DMS79 treated with DMSO at 0.1 percent for 48 hours (cell line): ENCODE measurements around the gene CHPF.

Experiments used
- DNase-seq: peaks from one replicate; lab custom pipeline; 2025; lab: John Stamatoyannopoulos, UW

The CHPF gene

GRCh38 chr2:219531639-219532377 lies 11.8 kb downstream of the CHPF start:
- peak; percentile 46 for DNase-seq

- DNase-seq = peak; percentile 66
Measured at GRCh38 chr2:219530048-219530963, 13.3 kb downstream of the CHPF start.

DNA sequence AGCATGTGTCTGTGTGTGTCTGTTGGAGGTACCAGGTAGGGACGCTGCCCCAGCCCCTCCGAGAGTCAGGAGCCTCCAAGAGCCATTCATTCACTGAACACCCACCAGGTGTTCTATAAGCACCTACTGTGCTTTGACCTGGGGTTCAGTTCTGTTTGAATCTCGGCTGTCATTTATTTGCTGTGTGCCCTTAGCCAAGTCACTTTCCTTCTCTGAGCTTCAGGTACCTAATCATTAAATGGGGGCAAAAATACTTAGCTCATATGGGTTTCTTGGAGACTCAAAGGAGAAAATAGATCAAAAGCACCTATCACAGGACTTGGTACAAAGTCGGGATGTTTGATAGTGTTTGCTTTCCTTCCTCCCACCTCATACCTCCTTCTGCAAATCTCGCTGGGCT lies 16.1 kb downstream of the CHPF start:
- no peak for DNase-seq

DNA sequence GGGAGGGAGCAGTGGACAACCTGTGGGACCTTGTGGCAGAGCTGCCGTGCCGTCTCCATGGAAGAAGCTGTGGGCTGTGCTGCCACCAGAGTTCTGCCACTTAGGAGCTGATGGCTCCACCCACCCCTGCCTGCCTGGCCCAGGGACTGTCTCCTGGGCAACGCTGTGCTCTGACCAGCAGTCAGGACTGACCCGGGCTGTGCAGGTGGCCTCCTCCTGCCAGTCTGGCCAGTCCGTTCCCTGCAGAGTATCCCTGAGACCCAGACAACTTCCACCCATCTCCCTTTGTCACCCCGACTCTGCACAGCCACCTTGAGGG lies 16.6 kb downstream of the CHPF start:
- peak; percentile 27 for DNase-seq

DNA sequence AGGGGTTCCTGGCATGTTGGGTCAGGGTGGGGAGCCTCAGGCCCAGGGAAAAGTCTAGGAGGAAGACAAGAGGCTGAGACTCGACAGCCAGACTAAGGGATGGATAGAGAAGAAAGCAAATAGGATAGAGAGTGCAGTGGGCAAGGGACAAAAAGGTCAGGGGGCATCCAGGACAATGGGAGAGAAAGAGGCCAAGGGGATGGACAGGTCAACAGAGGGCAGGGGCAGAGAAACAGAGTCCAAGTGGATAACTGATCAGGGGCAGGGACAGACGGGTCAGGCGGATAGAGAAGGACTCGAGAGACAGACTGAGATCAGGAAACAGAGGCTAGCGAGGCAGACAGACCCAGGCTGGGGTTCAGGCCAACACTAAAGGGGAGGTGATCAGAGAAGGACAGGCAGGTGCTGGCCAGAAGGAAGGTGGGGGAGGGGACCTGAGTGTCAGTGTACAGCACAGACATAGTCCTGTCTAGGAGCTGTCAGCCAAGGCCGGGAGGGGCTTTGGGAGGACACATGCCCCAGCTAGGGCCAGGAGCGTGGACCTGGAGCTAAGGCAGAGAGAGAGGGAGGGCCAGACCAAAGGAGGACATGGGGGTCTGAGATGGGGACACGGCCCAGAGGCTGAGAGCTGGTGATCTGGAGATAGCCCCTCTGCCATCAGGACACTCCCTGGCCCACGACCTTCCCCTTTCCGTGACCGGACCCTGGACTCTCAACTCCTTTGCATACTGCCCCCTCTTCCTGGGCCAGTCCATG lies 17.1 kb downstream of the CHPF start:
- no peak for DNase-seq

DNA sequence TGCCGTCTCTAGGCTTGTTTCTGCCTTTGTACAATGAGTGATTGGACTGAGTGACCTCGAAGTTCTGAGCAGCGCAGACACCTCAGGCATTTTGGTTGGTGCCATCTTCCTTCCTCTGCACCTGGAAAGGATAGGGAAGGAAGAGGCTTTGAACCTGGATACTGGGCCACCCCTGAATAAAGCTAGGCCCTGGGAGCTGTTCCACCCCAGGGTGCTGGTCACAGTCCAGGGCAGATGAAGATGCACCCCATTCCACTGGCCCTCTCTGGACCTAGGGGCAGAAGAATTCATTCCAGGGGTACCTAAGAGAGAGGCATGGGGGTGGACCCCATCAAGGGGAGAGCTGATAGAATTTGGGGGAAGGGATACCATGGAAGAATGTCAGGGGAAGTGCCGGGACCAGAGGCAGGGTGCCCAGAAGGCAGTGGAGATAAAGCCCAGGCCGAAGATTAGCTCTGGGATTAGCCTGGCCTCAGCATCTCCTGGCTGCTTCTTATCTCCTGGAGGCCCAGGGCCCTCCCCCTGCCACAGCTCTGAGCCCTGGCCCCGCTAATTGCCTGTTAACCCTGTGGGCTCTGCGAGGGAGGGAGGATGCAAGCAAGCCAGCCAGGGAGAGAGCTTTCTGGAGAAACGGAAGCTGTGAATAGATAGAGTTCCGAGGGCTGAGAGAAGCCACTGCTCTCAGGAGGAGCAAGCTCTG lies 17.9 kb downstream of the CHPF start:
- DNase-seq = no peak

DNA sequence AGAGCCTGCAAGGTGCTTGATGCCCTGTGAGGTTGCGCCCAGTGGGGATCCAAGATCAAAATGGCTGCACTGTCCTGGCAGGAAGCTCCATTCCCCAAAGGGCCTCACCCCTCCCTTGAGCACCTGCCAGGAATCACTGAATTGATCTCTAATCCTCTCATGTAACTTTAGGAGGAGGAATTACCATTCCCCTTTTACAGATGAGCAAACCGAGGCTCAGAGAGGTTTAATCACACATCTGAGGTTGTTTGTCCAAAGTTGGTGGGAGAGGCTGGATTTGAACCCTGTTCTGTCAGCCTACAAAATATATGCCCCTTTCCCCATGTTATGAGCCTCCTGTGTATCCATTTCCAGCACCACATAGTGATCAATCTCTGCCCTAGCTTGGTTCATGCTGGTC lies 18.8 kb downstream of the CHPF start:
- no peak for DNase-seq

DNA sequence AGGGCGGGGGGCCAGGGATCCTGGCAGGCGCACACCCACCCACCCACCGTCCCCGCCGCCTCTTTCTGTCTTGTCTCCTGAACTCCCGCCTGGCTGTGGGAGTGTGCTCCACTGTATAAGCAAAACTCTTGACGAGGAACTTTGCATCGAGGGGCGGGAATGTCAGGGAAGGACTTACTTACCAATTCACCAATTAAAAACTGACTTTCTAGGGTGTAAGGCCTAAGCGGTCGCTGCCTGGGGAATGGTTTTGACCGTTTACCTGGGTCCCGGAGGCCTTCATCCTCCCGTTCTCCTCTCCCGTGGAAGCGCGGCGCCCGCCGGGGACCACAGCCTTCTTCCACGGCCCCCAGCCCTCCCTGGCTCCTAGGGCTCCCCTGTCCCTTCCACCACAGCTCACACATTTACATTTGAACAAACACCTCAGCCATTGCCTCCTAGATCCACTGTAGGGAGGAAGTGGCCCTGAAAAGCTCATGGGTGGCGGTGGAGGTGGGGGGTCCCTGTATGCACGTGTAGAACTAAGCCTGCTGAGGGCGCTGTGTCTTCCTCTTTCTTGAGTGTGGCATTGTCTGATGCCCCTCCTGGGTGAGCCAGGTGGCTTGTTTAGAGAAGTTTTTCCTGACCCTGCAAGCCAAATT lies 20.5 kb downstream of the CHPF start:
- no peak for DNase-seq

DNA sequence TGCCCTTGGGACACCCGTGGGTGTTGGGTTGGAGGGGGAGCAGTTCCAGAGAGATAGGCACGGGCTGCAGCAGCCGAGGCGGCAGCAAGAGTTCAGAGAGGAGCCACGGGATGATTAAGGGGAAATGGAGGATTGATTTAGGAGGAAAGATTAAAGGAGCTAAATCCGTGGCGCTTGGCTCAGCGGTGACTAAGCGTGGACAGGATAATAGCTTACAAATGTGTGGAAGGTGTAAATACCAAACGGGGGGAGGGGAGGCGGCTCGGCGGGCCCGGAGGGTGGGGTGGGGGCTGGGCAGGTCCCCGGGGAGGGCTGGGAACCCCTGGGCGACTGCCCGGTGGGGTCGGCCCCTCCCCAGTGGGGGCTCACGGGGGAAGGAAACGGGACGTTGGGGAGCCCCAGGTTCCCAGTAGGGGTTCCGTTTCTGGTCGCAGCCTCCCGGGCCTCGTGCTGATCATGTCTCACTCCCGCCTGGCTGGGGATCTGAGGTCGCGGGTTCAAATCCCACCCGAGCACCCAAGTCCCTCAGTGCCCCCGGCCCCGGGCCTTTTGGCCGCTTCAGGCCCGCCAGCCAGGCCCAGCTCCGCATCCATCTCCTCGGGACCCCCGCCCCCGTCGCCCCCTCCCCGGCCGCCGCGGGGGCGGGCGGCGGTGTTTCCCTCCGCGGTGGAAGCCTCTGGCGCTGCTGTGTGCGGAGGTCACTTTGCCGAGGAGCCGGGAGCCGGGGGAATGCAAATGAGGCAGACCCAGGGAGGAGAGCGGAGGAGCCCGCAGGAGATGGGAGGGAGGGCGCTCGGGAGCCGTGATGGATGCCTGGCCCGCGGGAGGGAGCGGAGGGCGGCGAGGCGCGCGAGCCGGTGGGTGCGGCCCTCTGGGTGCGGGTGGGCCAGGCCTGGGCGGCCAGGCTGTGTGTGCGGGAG lies 21.2 kb downstream of the CHPF start:
- DNase-seq = no peak

- DNase-seq = no peak
Measured at GRCh38 chr2:219521066-219521880, 22.3 kb downstream of the CHPF start.

DNA sequence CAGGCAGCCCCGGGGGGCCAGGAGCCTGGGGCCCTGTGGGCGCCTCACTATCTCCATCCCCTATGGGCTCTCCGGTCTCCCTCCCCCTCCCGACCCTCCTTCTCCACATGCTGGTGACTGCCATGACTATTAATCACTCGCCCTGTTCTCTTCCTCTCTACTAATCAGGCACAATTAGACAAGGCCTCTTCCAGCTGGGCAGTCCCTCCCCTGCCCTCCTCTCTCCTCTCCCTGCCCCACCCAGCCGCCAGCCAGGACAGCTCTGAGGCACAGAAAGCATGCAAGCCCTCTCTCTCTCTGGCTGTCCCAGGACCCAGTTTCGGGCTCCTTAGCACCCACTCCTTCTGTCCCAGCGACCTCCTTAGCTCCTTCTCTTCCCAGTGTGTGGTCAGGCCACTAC lies 23.5 kb downstream of the CHPF start:
- DNase-seq = no peak

- no peak for DNase-seq
Measured at GRCh38 chr2:219519526-219519916, 24.1 kb downstream of the CHPF start.

GRCh38 chr2:219517954-219518778 lies 25.4 kb downstream of the CHPF start:
- no peak for DNase-seq

DNA sequence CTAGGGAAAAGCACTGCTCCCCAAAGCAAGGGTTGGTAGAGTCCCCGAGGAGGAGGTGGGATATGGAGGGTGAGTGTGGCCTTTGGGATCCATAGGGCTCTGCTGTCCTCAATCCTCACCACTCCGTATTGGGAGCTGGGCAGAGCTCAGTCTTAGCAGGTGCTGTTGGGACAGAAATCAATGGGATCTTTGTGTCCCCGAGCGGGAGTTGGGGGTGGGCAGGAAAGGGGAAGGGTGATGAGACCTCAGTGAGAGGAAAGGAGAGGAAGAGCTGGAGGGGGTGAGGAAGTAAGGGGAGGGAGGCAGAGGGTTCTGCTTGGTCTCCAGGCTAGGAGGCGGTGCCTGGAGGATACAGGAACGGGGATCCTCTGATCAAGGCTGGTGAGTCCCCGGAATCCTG lies 26.7 kb downstream of the CHPF start:
- no peak for DNase-seq

GRCh38 chr2:219515874-219516629 lies 27.6 kb downstream of the CHPF start:
- no peak for DNase-seq

DNA sequence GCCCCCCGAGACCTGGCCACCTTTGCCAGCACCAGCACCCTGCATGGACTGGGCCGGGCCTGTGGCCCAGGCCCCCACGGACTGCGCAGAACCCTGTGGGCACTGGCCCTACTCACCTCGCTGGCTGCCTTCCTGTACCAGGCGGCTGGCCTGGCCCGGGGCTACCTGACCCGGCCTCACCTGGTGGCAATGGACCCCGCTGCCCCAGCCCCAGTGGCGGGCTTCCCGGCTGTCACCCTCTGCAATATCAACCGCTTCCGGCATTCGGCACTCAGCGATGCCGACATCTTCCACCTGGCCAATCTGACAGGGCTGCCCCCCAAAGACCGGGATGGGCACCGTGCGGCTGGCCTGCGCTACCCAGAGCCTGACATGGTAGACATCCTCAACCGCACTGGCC lies 28.8 kb downstream of the CHPF start:
- DNase-seq = no peak

DNA sequence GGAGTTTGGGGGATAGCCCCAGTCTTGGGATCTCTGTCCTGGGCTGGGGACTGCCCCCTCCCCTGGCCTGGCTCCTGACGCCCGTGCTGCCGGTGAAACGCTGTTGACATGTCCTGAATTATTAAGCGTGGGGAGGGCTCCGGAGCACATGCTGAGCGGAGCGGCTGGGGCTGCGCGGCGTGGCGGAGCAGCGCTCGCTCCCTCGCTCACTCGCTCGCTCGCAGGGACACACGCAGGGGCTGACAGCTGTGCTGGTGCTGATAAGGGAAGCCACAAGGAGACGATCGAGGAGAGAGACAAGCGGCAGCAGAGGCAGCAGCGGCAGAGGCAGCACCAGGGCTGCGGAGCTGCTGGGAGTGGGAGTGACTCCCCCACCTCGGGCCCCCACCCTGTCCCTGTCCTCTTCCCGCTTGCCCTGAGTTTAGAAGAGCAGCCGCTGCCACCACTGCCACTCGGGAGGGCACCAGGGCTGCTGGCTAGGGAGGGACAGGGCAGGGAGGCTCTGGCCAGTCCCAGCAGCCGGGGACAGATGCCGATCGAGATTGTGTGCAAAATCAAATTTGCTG lies 29.3 kb downstream of the CHPF start, which contains the start of gene ASIC4:
TSS of gene ASIC4 (plus strand) at position 287 of the 566 bp plus-strand sequence. CDS start at position 530, 243 bp downstream.
- DNase-seq = peak; percentile 7
